ENCODE results near the gene FGFR2. TPM values are rescaled to one million over a fixed set of nuclear protein-coding genes. Genes with fewer than 3 reads are reported as not detected.
"Not testable (repeated sequence)": the region's sequence is repeated elsewhere in the genome, so short reads cannot be mapped to it uniquely, and the experiment has no call there.

FGFR2 gene
- total RNA-seq, 1 experiment from 2014 or later = 5.7 TPM

DNA sequence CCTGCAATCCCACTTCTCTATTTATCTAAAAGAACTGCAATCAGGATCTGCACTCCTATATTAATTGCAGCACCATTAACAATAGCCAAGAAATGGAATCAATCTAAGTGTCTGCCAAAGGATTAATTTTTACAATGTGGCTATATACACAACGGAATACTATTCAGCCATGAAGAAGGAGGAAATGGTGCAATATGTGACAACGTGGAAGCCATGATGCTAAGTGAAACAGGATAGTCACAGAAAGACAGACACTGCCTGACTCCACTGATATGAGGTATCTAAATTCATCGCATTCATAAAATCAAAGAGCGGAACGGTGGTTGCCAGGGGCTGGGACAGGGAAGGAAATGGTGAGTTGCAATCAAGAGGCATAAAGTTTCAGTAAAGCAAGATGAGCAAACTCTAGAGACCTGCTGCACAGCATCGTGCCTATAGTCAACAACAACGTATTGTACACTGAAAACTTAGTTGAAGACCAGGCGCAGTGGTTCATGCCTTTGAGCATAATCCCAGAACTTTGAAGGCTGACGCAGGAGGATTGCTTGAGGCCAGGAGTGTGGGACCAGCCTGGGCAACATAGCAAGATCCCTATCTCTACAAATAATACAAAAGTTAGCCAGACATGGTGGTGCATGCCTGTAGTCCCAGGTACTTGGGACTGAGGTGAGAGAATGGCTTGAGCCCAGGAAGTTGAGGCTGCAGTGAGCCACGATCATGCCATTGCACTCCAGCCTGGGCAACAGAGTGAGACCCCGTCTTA, 76.3 kb downstream of the FGFR2 start:
- POLR2A ChIA-PET = no interaction called here
- no peaks in the 10 kb centered on the region for H3K36me3 ChIP-seq (ENCODE audit: control insufficient read depth, insufficient read depth, low read length)
- no TSS peak for BruUV-seq (replicated peaks)

DNA sequence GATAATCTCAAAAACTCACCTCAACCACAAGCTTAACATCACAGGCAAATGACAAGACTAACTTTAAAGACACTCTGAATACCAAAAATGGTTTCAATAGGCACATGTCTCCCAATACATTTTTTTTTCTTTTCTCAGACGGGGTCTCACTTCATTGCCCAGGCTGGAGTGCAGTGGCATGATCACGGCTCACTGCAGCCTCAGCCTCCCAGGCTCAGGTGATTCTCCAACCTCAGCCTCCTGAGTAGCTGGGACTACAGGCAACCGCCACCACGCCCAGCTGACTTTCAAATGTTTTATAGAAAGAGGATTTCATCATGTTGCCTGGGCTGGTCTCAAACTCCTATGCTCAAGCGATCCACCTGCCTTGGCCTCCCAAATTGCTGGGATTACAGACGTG, 77.7 kb downstream of the FGFR2 start:
- DNase-seq (ENCODE audit: low read depth, low spot score); H3K27me3 ChIP-seq (ENCODE audit: control insufficient read depth, insufficient read depth, low read length); CTCF ChIA-PET; BruUV-seq (replicated peaks); H3K36me3 ChIP-seq (ENCODE audit: control insufficient read depth, insufficient read depth, low read length); ATAC-seq; intact Hi-C loops (cut with micrococcal nuclease; ENCODE audit: unreplicated experiment); H3K27ac ChIP-seq (ENCODE audit: low read length); H3K4me3 ChIP-seq (ENCODE audit: low read depth in 2 of 2, low read length in 2 of 2); H3K9me3 ChIP-seq (ENCODE audit: control insufficient read depth, insufficient read depth, low read depth, low read length); in situ Hi-C loops (cut with HindIII; ENCODE audit: low pct_unique_long_range_greater_than_20kb, low sequenced_read_pairs); POLR2A ChIA-PET: not testable (repeated sequence)
- peaks cover 20% of the 10 kb centered on the region for H3K4me1 ChIP-seq (ENCODE audit: control insufficient read depth, insufficient read depth, low read length)

More for the DNA sequence above, 76.3 kb downstream of the FGFR2 start:
- Histone ChIP-seq H3K27me3 (ENCODE audit: control insufficient read depth, insufficient read depth, low read length) (no peaks in the 10 kb centered on the region), H3K4me3 (ENCODE audit: low read depth in 2 of 2, low read length in 2 of 2) (no peak overlapping the region), H3K9me3 (ENCODE audit: control insufficient read depth, insufficient read depth, low read depth, low read length) (no peaks in the 10 kb centered on the region), H3K27ac (ENCODE audit: low read length) (no peak overlapping the region), H3K4me1 (ENCODE audit: control insufficient read depth, insufficient read depth, low read length) (peaks cover 21% of the 10 kb centered on the region)
- CTCF ChIA-PET = no interaction called here
- TF ChIP-seq SIN3A (IDR thresholded peaks at IDR 0.05; ENCODE audit: borderline replicate concordance, insufficient read depth, low read depth, low read length) (no peak), TCF7L2 (IDR thresholded peaks at IDR 0.05; ENCODE audit: low read depth, low read length) (no peak), POLR2AphosphoS5 (IDR thresholded peaks at IDR 0.05; ENCODE audit: low read depth, low read length) (no peak)
- TF ChIP-seq, protein P1, sequence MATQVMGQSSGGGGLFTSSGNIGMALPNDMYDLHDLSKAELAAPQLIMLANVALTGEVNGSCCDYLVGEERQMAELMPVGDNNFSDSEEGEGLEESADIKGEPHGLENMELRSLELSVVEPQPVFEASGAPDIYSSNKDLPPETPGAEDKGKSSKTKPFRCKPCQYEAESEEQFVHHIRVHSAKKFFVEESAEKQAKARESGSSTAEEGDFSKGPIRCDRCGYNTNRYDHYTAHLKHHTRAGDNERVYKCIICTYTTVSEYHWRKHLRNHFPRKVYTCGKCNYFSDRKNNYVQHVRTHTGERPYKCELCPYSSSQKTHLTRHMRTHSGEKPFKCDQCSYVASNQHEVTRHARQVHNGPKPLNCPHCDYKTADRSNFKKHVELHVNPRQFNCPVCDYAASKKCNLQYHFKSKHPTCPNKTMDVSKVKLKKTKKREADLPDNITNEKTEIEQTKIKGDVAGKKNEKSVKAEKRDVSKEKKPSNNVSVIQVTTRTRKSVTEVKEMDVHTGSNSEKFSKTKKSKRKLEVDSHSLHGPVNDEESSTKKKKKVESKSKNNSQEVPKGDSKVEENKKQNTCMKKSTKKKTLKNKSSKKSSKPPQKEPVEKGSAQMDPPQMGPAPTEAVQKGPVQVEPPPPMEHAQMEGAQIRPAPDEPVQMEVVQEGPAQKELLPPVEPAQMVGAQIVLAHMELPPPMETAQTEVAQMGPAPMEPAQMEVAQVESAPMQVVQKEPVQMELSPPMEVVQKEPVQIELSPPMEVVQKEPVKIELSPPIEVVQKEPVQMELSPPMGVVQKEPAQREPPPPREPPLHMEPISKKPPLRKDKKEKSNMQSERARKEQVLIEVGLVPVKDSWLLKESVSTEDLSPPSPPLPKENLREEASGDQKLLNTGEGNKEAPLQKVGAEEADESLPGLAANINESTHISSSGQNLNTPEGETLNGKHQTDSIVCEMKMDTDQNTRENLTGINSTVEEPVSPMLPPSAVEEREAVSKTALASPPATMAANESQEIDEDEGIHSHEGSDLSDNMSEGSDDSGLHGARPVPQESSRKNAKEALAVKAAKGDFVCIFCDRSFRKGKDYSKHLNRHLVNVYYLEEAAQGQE (IDR thresholded peaks at IDR 0.05; ENCODE audit: insufficient read depth in 1 of 2, low read depth in 2 of 2, low read length in 1 of 2) = no peak
- TF ChIP-seq, protein P2, sequence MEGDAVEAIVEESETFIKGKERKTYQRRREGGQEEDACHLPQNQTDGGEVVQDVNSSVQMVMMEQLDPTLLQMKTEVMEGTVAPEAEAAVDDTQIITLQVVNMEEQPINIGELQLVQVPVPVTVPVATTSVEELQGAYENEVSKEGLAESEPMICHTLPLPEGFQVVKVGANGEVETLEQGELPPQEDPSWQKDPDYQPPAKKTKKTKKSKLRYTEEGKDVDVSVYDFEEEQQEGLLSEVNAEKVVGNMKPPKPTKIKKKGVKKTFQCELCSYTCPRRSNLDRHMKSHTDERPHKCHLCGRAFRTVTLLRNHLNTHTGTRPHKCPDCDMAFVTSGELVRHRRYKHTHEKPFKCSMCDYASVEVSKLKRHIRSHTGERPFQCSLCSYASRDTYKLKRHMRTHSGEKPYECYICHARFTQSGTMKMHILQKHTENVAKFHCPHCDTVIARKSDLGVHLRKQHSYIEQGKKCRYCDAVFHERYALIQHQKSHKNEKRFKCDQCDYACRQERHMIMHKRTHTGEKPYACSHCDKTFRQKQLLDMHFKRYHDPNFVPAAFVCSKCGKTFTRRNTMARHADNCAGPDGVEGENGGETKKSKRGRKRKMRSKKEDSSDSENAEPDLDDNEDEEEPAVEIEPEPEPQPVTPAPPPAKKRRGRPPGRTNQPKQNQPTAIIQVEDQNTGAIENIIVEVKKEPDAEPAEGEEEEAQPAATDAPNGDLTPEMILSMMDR (IDR thresholded peaks at IDR 0.05) = no peak
- in situ Hi-C loops (cut with HindIII; ENCODE audit: low pct_unique_long_range_greater_than_20kb, low sequenced_read_pairs) = no loop called here
- intact Hi-C loops (cut with micrococcal nuclease; ENCODE audit: unreplicated experiment) = no loop called here
- DNase-seq (ENCODE audit: low read depth, low spot score) = no peak
- no peak for ATAC-seq

DNA sequence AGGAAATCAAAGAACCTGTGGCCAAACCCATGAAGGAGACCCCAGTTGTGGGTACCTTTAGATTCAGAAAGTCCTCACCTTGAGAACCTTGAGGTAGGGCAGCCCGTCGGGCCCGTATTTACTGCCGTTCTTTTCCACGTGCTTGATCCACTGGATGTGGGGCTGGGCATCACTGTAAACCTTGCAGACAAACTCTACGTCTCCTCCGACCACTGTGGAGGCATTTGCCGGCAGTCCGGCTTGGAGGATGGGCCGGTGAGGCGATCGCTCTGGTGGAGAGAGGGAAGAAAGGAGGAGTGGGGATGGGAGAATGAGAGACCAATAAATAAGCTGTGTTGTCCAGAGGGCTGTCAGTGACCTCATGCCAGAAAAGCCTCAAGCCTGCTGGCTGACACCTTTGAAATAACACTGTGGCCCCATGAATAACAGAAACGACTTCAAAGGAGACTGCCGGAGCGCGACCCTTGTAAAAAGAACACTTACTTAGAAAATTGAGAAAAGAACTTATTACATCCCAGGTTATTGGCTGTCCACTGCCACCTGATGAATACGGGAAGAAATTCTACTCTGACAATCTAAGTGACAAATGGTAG, 78.2 kb downstream of the FGFR2 start:
- no peak for ATAC-seq
- CTCF ChIA-PET = no interaction called here
- in situ Hi-C loops (cut with HindIII; ENCODE audit: low pct_unique_long_range_greater_than_20kb, low sequenced_read_pairs) (no loop called here), intact Hi-C loops (cut with micrococcal nuclease; ENCODE audit: unreplicated experiment) (no loop called here)
- H3K9me3 ChIP-seq (ENCODE audit: control insufficient read depth, insufficient read depth, low read depth, low read length) = no peaks in the 10 kb centered on the region
- H3K27ac ChIP-seq (ENCODE audit: low read length) = no peak overlapping the region
- DNase-seq (ENCODE audit: low read depth, low spot score) = no peak
- POLR2A ChIA-PET = no interaction called here
- H3K36me3 ChIP-seq (ENCODE audit: control insufficient read depth, insufficient read depth, low read length) = no peaks in the 10 kb centered on the region
- TF ChIP-seq, protein P1 (IDR thresholded peaks at IDR 0.05; ENCODE audit: insufficient read depth in 1 of 2, low read depth in 2 of 2, low read length in 1 of 2) = no peak
- BruUV-seq (replicated peaks) = no TSS peak
- peaks cover 15% of the 10 kb centered on the region for H3K4me1 ChIP-seq (ENCODE audit: control insufficient read depth, insufficient read depth, low read length)
- H3K27me3 ChIP-seq (ENCODE audit: control insufficient read depth, insufficient read depth, low read length) = no peaks in the 10 kb centered on the region
- no peak overlapping the region for H3K4me3 ChIP-seq (ENCODE audit: low read depth in 2 of 2, low read length in 2 of 2)

Data from Panc1 (cell line).